HepG2 (cell line): ENCODE data around the gene SYNE2. TPM values are rescaled to one million over a fixed set of nuclear protein-coding genes. Genes with fewer than 3 reads are reported as not detected.

Experiments
- ATAC-seq: fragments of 200-7000 bp; cut with Tn5 transposase; 3 replicates; pipeline ENCODE4 v1.9.1; 2020; ENCODE audit warnings: mild to moderate bottlenecking, moderate library complexity
- BruUV-seq: library from RNA; stranded (reverse); fragments of 400-500 nt; replicated peaks from 2 replicates; lab custom pipeline; 2021; lab: Mats Ljungman, UMichigan
- CTCF ChIA-PET: fragments of 300-600 bp; formaldehyde crosslinking; extraction: SDS; loops from one replicate; lab custom pipeline; 2021; ENCODE audit warnings: low total read pairs, inconsistent platforms, low intra/inter-chr PET ratio; lab: Yijun Ruan, JAX
- POLR2A ChIA-PET: fragments of 350-600 bp; sonication (Branson Sonifier 250); formaldehyde crosslinking; loops from one replicate; lab custom pipeline; 2020; ENCODE audit warnings: antibody characterized with exemption, inconsistent platforms; lab: Yijun Ruan, JAX
- DNase-seq: peaks from one replicate; pipeline ENCODE4 v3.0.0-alpha.2; 2015; ENCODE audit warnings: low spot score
- FAIRE-seq: peaks from 3 replicates; lab custom pipeline; 2011; peaks lifted over from hg19 to GRCh38; lab: Jason Lieb, UNC
- H2AFZ ChIP-seq: one replicate; pipeline ENCODE4 v1.6.1; 2011; ENCODE audit warnings: low read length, inconsistent platforms
- H3K27ac ChIP-seq: fragments of 300-600 bp; 3 replicates; pipeline ENCODE4 v1.8.0; 2011; ENCODE audit warnings: mixed run types, mild to moderate bottlenecking, mixed read lengths, low read length, inconsistent platforms; ENCODE audit not compliant: insufficient read depth; ENCODE audit errors: extremely low read length
- H3K27me3 ChIP-seq, 2 experiments: fragments of 200-600 bp in 1 of 2; 2 replicates in 1 of 2; 3 replicates in 1 of 2; pipeline versions ENCODE4 v1.6.0 to v1.8.0; 2011; ENCODE audit warnings: low read length in 2 of 2, mild to moderate bottlenecking in 2 of 2, moderate library complexity in 2 of 2, inconsistent platforms in 1 of 2; ENCODE audit not compliant: insufficient read depth in 2 of 2, control insufficient read depth in 1 of 2
- H3K36me3 ChIP-seq, 2 experiments: fragments of 200-600 bp in 1 of 2; replicated peaks in 1 of 2; 2 replicates in 1 of 2; 3 replicates in 1 of 2; pipeline versions ENCODE4 v1.5.1 to v1.8.0; 2011; ENCODE audit warnings: low read length in 2 of 2, inconsistent platforms in 1 of 2; ENCODE audit not compliant: insufficient read depth in 2 of 2, control insufficient read depth in 1 of 2
- H3K4me1 ChIP-seq: 2 replicates; pipeline ENCODE4 v1.5.1; 2012; ENCODE audit warnings: low read length, inconsistent platforms; ENCODE audit not compliant: insufficient read depth
- H3K4me2 ChIP-seq: 2 replicates; pipeline ENCODE4 v1.6.0; 2011; ENCODE audit warnings: low read depth, low read length, inconsistent platforms
- H3K4me3 ChIP-seq, 3 experiments: fragments of 200-600 bp in 1 of 3; sonication (generic), shearing (Covaris generic) in 1 of 3; replicated peaks in 1 of 3; 2 replicates each; pipeline ENCODE4 v1.5.1; 2011 to 2016; ENCODE audit warnings: low read length in 3 of 3, inconsistent platforms in 2 of 3, low read depth in 2 of 3, mild to moderate bottlenecking in 2 of 3, control low read depth in 1 of 3, mixed read lengths in 1 of 3; ENCODE audit not compliant: insufficient read depth in 1 of 3
- H3K79me2 ChIP-seq: one replicate; pipeline ENCODE4 v1.6.1; 2011; ENCODE audit warnings: low read length, inconsistent platforms; ENCODE audit not compliant: insufficient read depth
- H3K9ac ChIP-seq: 2 replicates; pipeline ENCODE4 v1.6.0; 2011; ENCODE audit warnings: mild to moderate bottlenecking, low read depth, low read length, inconsistent platforms; ENCODE audit not compliant: insufficient read depth
- H3K9me3 ChIP-seq: 2 replicates; pipeline ENCODE4 v1.5.1; 2012; ENCODE audit warnings: mild to moderate bottlenecking, low read length
- H4K20me1 ChIP-seq: 2 replicates; pipeline ENCODE4 v1.6.0; 2011; ENCODE audit warnings: inconsistent platforms, mild to moderate bottlenecking, low read length, moderate library complexity; ENCODE audit not compliant: insufficient read depth
- FUBP1 ChIP-seq: sonication (generic); formaldehyde crosslinking; IDR thresholded peaks from 2 replicates; pipeline ENCODE4 v1.5.1; 2020; ENCODE audit warnings: missing genetic modification reagents, mild to moderate bottlenecking, borderline replicate concordance
- LBX2 ChIP-seq: sonication (generic); formaldehyde crosslinking; IDR thresholded peaks from 2 replicates; pipeline ENCODE4 v1.5.0; 2020; ENCODE audit warnings: missing genetic modification reagents, mild to moderate bottlenecking, borderline replicate concordance
- MZF1 ChIP-seq: sonication (generic); formaldehyde crosslinking; IDR thresholded peaks from 2 replicates; pipeline ENCODE4 v1.8.1; 2023; ENCODE audit warnings: mild to moderate bottlenecking, missing genetic modification reagents, borderline replicate concordance
- NR2F1 ChIP-seq, 2 experiments: fragments of 450-650 bp in 1 of 2; formaldehyde crosslinking in 1 of 2; IDR thresholded peaks; 2 replicates each; pipeline versions ENCODE4 v1.5.0 to v1.6.1; 2016 to 2020; ENCODE audit warnings: mild to moderate bottlenecking in 1 of 2, missing compliant biosample characterization in 1 of 2, missing genetic modification reagents in 1 of 2, moderate library complexity in 1 of 2
- NR2F2 ChIP-seq: IDR thresholded peaks from 2 replicates; pipeline ENCODE4 v1.6.1; 2012; ENCODE audit warnings: low read depth, inconsistent platforms, borderline replicate concordance
- REPIN1 ChIP-seq: sonication (generic); formaldehyde crosslinking; IDR thresholded peaks from 2 replicates; pipeline ENCODE4 v1.8.0; 2022; ENCODE audit warnings: missing genetic modification reagents, low read depth, mild to moderate bottlenecking, borderline replicate concordance
- TBP ChIP-seq: sonication (generic); formaldehyde crosslinking; IDR thresholded peaks from 2 replicates; pipeline ENCODE4 v1.5.0; 2020; ENCODE audit warnings: missing genetic modification reagents
- ZNF576 ChIP-seq: sonication (generic); formaldehyde crosslinking; IDR thresholded peaks from 2 replicates; pipeline ENCODE4 v1.4.0; 2020; ENCODE audit warnings: mild to moderate bottlenecking, missing genetic modification reagents
- ZNF597 ChIP-seq: sonication (generic); formaldehyde crosslinking; IDR thresholded peaks from 2 replicates; pipeline ENCODE4 v1.5.0; 2020; ENCODE audit warnings: missing genetic modification reagents
- ZNF644 ChIP-seq: IDR thresholded peaks from 2 replicates; pipeline ENCODE4 v1.6.1; 2016; ENCODE audit warnings: low read depth
- ZNF891 ChIP-seq: sonication (generic); formaldehyde crosslinking; IDR thresholded peaks from 2 replicates; pipeline ENCODE4 v1.5.0; 2020; ENCODE audit warnings: mild to moderate bottlenecking, missing genetic modification reagents
- ZZZ3 ChIP-seq: sonication (generic); formaldehyde crosslinking; IDR thresholded peaks from 2 replicates; pipeline ENCODE4 v1.4.0; 2020; ENCODE audit warnings: missing genetic modification reagents, mild to moderate bottlenecking, borderline replicate concordance
- WGBS: methylation state at CpG from one replicate; pipeline ENCODE4 v1.1.6; 2017; ENCODE audit warnings: low lambda C conversion rate; 5-methylcytosine and 5-hydroxymethylcytosine counted together
- in situ Hi-C: cut with HindIII; loops from 2 replicates; pipeline ENCODE4 v1.10.0; 2017; ENCODE audit warnings: low pct_unique_long_range_greater_than_20kb; ENCODE audit not compliant: extremely low pct_ligation_motif_present
- intact Hi-C: fragments of 100-400 bp; cut with micrococcal nuclease; formaldehyde crosslinking; loops from one replicate; pipeline ENCODE4 v1.10.0; 2022; ENCODE audit not compliant: unreplicated experiment
- polyA plus RNA-seq, 8 experiments: library from polyadenylated mRNA; depleted of rRNA in 3 of 8; stranded (reverse) in 7 of 8; unstranded in 1 of 8; fragments of >200 nt; fragmentation: Illumina TruSeq in 4 of 8; extraction: Trizol in 4 of 8; gene quantifications; 2 replicates each; pipeline versions ENCODE4 v1.2.1 to v1.2.3, GENCODE V29; 2011 to 2016; ENCODE audit warnings: low read depth in 4 of 8, missing spikeins in 1 of 8, mixed read lengths in 1 of 8; ENCODE audit not compliant: insufficient read depth in 1 of 8
- total RNA-seq, 5 experiments: library from RNA; depleted of rRNA; stranded (reverse); fragments of >200 nt; fragmentation: Illumina TruSeq; extraction: Trizol; gene quantifications; 2 replicates each; pipeline ENCODE4 v1.2.3, GENCODE V29; 2016; ENCODE audit warnings: low read depth in 1 of 5

SYNE2 gene
- total and polyA plus RNA-seq, 2 of the 13 experiments (the other 11 are each of a cell fraction or from before 2014, with no cell fraction given) = 6.2 to 13.3 TPM

- H3K4me3 ChIP-seq = no peak overlapping the region
- H3K36me3 ChIP-seq = peaks cover 0 to 4% of the 10 kb centered on the region in 2 experiments; a peak in 2 of 5 replicates
- no peaks in the 10 kb centered on the region for H3K27me3 ChIP-seq
- POLR2A ChIA-PET = no interaction called here
- in situ Hi-C loops = no loop called here
- intact Hi-C loops = no loop called here
- WGBS = 86% methylated on average over 4 of the region's 4 CpGs
- H3K9me3 ChIP-seq = no peaks in the 10 kb centered on the region
- no peaks in the 10 kb centered on the region for H3K79me2 ChIP-seq
- H3K9ac ChIP-seq = no peak overlapping the region
- no peaks in the 10 kb centered on the region for H3K4me1 ChIP-seq
- BruUV-seq = no TSS peak
- no peak for TF ChIP-seq REPIN1 (CRISPR knock-in tag)
- TF ChIP-seq NR2F1 (CRISPR knock-in tag; IDR thresholded peaks at IDR 0.05) = no peak
- no peak for TF ChIP-seq ZNF644 (CRISPR knock-in tag)
- TF ChIP-seq ZNF597 (CRISPR knock-in tag) = no peak
- no peak for TF ChIP-seq TBP
- TF ChIP-seq NR2F2 = no peak
- no peak for TF ChIP-seq FUBP1 (CRISPR knock-in tag)
- no peak for TF ChIP-seq ZNF891 (CRISPR knock-in tag)
- TF ChIP-seq LBX2 = no peak
- no peak for TF ChIP-seq ZZZ3 (CRISPR knock-in tag)
- TF ChIP-seq ZNF576 (CRISPR knock-in tag) = no peak
- no peak for TF ChIP-seq MZF1 (CRISPR knock-in tag)
- no peak for DNase-seq
- no peak overlapping the region for H3K27ac ChIP-seq
- H4K20me1 ChIP-seq = no peaks in the 10 kb centered on the region
- H3K4me2 ChIP-seq = no peak overlapping the region
- CTCF ChIA-PET = no interaction called here
- ATAC-seq = no peak
- no peak overlapping the region for H2AFZ ChIP-seq
- FAIRE-seq = no peak
Observed at GRCh38 chr14:63951021-63951420, 98.2 kb downstream of the SYNE2 start.
